ENCODE results near the gene HS2ST1. TPM values are rescaled to one million over a fixed set of nuclear protein-coding genes. Genes with fewer than 3 reads are reported as not detected.

The HS2ST1 gene
- total and polyA plus RNA-seq, 7 donors, result 2.4 to 13.7 (median 10.0) TPM

- TF ChIP-seq CTCF (IDR thresholded peaks at IDR 0.05), result no peak
- no peak for TF ChIP-seq EP300 (IDR thresholded peaks at IDR 0.05)
- TF ChIP-seq POLR2A (IDR thresholded peaks at IDR 0.05), result no peak
- TF ChIP-seq POLR2AphosphoS5 (IDR thresholded peaks at IDR 0.05), result no peak
- Histone ChIP-seq H3K9me3 (no peaks in the 10 kb centered on the region), H3K27me3 (no peaks in the 10 kb centered on the region), H3K4me1 (no peaks in the 10 kb centered on the region), H3K36me3 (no peaks in the 10 kb centered on the region), H3K4me3 (no peak overlapping the region), H3K27ac (no peak overlapping the region)
- no peak for DNase-seq
- intact Hi-C loops (cut with DNase I), result no loop called here
Measured at GRCh38 chr1:87044424-87044823, 130.0 kb downstream of the HS2ST1 start.

DNA sequence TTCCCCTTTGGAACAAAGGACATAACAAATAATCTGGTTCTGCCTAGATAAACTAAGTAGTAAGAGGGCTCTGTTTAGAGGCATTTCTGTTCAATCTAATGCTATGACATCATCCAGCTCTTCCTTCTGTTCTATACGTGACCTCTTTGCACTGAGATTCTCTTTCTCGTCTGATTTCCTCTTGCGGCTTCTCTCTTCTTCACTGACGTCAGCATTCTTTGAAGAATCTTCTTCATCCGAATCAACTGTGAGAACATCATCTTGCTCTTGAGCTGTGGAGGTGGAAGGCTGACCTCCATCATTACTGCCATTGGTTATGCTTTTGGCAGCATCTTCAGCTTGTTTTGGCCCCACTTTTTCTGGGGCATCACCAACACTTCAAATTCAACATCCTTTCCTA, 130.4 kb downstream of the HS2ST1 start:
- DNase-seq, result no peak
- intact Hi-C loops (cut with DNase I), result no loop called here
- no peaks in the 10 kb centered on the region for H3K36me3 ChIP-seq
- H3K9me3 ChIP-seq, result no peaks in the 10 kb centered on the region
- no peak overlapping the region for H3K27ac ChIP-seq
- 71 to 93% methylated on average over 5 of the region's 5 CpGs for WGBS, 2 donors
- no peak for TF ChIP-seq POLR2AphosphoS5 (IDR thresholded peaks at IDR 0.05)
- no peak for TF ChIP-seq EP300 (IDR thresholded peaks at IDR 0.05)
- TF ChIP-seq CTCF (IDR thresholded peaks at IDR 0.05), result no peak
- no peak for TF ChIP-seq POLR2A (IDR thresholded peaks at IDR 0.05)
- H3K4me3 ChIP-seq, result no peak overlapping the region
- H3K27me3 ChIP-seq, result no peaks in the 10 kb centered on the region
- H3K4me1 ChIP-seq, result no peaks in the 10 kb centered on the region

GRCh38 chr1:87045761-87046304, 131.4 kb downstream of the HS2ST1 start:
- Histone ChIP-seq H3K9me3 (no peaks in the 10 kb centered on the region), H3K27me3 (no peaks in the 10 kb centered on the region), H3K27ac (no peak overlapping the region), H3K36me3 (no peaks in the 10 kb centered on the region), H3K4me3 (no peak overlapping the region), H3K4me1 (no peaks in the 10 kb centered on the region)
- intact Hi-C loops (cut with DNase I), result no loop called here
- TF ChIP-seq POLR2A (IDR thresholded peaks at IDR 0.05) (no peak), EP300 (IDR thresholded peaks at IDR 0.05) (no peak), POLR2AphosphoS5 (IDR thresholded peaks at IDR 0.05) (no peak), CTCF (IDR thresholded peaks at IDR 0.05) (no peak)
- DNase-seq, result no peak
- 56 to 63% methylated on average over 5 of the region's 5 CpGs for WGBS, 2 donors

- WGBS, 2 donors, result 67 to 80% methylated on average over 4 of the region's 4 CpGs
- TF ChIP-seq EP300 (IDR thresholded peaks at IDR 0.05), result no peak
- no peak for TF ChIP-seq POLR2AphosphoS5 (IDR thresholded peaks at IDR 0.05)
- TF ChIP-seq CTCF (IDR thresholded peaks at IDR 0.05), result no peak
- no peak for TF ChIP-seq POLR2A (IDR thresholded peaks at IDR 0.05)
Measured at GRCh38 chr1:87046951-87047350, 132.5 kb downstream of the HS2ST1 start.

GRCh38 chr1:87048237-87048636, 133.8 kb downstream of the HS2ST1 start:
- H3K27me3 ChIP-seq, result no peaks in the 10 kb centered on the region
- intact Hi-C loops (cut with DNase I), result no loop called here
- no peaks in the 10 kb centered on the region for H3K4me1 ChIP-seq
- WGBS, 2 donors, result 96 to 98% methylated on average over 3 of the region's 3 CpGs
- no peak overlapping the region for H3K4me3 ChIP-seq
- no peak overlapping the region for H3K27ac ChIP-seq
- H3K9me3 ChIP-seq, result no peaks in the 10 kb centered on the region
- no peak for DNase-seq
- TF ChIP-seq EP300 (IDR thresholded peaks at IDR 0.05) (no peak), POLR2AphosphoS5 (IDR thresholded peaks at IDR 0.05) (no peak), POLR2A (IDR thresholded peaks at IDR 0.05) (no peak), CTCF (IDR thresholded peaks at IDR 0.05) (no peak)
- H3K36me3 ChIP-seq, result no peaks in the 10 kb centered on the region

More at GRCh38 chr1:87046951-87047350, 132.5 kb downstream of the HS2ST1 start:
- Histone ChIP-seq H3K27ac (no peak overlapping the region), H3K9me3 (no peaks in the 10 kb centered on the region), H3K36me3 (no peaks in the 10 kb centered on the region), H3K4me3 (no peak overlapping the region), H3K4me1 (no peaks in the 10 kb centered on the region), H3K27me3 (no peaks in the 10 kb centered on the region)
- no peak for DNase-seq
- intact Hi-C loops (cut with DNase I), result no loop called here

All from sigmoid colon (tissue), 7 donors.